ENCODE results near the gene TNIK.
"Not testable (repeated sequence)": the region's sequence is repeated elsewhere in the genome, so short reads cannot be mapped to it uniquely, and the experiment has no call there.

Gene TNIK

GRCh38 chr3:171289291-171289690 lies 170.9 kb downstream of the TNIK start:
- Histone ChIP-seq H3K9me3 (ENCODE audit: low read length) (no peaks in the 10 kb centered on the region), H3K4me1 (ENCODE audit: insufficient read depth, low read length, severe bottlenecking) (no peaks in the 10 kb centered on the region), H3K9ac (ENCODE audit: low read length) (no peak overlapping the region), H3K9me2 (ENCODE audit: low read depth, low read length) (no peaks in the 10 kb centered on the region), H3K4me2 (ENCODE audit: low read length) (no peak overlapping the region), H2AFZ (ENCODE audit: low read length) (no peak overlapping the region), H4K20me1 (ENCODE audit: insufficient read depth, low read length) (no peaks in the 10 kb centered on the region), H3K27me3 (ENCODE audit: insufficient read depth, low read length) (no peaks in the 10 kb centered on the region), H3F3A (ENCODE audit: insufficient read depth, low read length) (no peaks in the 10 kb centered on the region), H3K36me3 (ENCODE audit: insufficient read depth, low read length) (no peaks in the 10 kb centered on the region), H3K79me2 (ENCODE audit: insufficient read depth, low read length) (no peaks in the 10 kb centered on the region), H3K4me3 (ENCODE audit: low read depth, low read length, poor library complexity, severe bottlenecking) (no peak overlapping the region), H3K27ac (ENCODE audit: low read depth, low read length, poor library complexity, severe bottlenecking) (no peak overlapping the region)
- TF ChIP-seq, protein P1, sequence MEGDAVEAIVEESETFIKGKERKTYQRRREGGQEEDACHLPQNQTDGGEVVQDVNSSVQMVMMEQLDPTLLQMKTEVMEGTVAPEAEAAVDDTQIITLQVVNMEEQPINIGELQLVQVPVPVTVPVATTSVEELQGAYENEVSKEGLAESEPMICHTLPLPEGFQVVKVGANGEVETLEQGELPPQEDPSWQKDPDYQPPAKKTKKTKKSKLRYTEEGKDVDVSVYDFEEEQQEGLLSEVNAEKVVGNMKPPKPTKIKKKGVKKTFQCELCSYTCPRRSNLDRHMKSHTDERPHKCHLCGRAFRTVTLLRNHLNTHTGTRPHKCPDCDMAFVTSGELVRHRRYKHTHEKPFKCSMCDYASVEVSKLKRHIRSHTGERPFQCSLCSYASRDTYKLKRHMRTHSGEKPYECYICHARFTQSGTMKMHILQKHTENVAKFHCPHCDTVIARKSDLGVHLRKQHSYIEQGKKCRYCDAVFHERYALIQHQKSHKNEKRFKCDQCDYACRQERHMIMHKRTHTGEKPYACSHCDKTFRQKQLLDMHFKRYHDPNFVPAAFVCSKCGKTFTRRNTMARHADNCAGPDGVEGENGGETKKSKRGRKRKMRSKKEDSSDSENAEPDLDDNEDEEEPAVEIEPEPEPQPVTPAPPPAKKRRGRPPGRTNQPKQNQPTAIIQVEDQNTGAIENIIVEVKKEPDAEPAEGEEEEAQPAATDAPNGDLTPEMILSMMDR (IDR thresholded peaks at IDR 0.05; ENCODE audit: low read length), result no peak
- TF ChIP-seq EZH2 (IDR thresholded peaks at IDR 0.05; ENCODE audit: borderline replicate concordance, low read length), result no peak

DNA sequence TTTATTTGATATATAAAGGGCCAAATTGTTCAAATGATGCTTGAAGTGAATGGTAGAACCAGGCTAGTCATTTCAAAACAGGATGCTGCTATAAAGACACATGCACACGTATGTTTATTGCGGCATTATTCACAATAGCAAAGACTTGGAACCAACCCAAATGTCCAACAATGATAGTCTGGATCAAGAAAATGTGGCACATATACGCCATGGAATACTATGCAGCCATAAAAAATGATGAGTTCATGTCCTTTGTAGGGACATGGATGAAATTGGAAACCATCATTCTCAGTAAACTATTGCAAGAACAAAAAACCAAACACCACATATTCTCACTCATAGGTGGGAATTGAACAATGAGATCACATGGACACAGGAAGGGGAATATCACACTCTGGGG lies 172.4 kb downstream of the TNIK start:
- H3F3A ChIP-seq (ENCODE audit: insufficient read depth, low read length); H2AFZ ChIP-seq (ENCODE audit: low read length); H4K20me1 ChIP-seq (ENCODE audit: insufficient read depth, low read length); H3K4me2 ChIP-seq (ENCODE audit: low read length); H3K36me3 ChIP-seq (ENCODE audit: insufficient read depth, low read length); H3K4me3 ChIP-seq (ENCODE audit: low read depth, low read length, poor library complexity, severe bottlenecking); H3K27me3 ChIP-seq (ENCODE audit: insufficient read depth, low read length); H3K9me3 ChIP-seq (ENCODE audit: low read length); H3K9ac ChIP-seq (ENCODE audit: low read length); H3K9me2 ChIP-seq (ENCODE audit: low read depth, low read length); H3K79me2 ChIP-seq (ENCODE audit: insufficient read depth, low read length); H3K4me1 ChIP-seq (ENCODE audit: insufficient read depth, low read length, severe bottlenecking); H3K27ac ChIP-seq (ENCODE audit: low read depth, low read length, poor library complexity, severe bottlenecking): not testable (repeated sequence)

DNA sequence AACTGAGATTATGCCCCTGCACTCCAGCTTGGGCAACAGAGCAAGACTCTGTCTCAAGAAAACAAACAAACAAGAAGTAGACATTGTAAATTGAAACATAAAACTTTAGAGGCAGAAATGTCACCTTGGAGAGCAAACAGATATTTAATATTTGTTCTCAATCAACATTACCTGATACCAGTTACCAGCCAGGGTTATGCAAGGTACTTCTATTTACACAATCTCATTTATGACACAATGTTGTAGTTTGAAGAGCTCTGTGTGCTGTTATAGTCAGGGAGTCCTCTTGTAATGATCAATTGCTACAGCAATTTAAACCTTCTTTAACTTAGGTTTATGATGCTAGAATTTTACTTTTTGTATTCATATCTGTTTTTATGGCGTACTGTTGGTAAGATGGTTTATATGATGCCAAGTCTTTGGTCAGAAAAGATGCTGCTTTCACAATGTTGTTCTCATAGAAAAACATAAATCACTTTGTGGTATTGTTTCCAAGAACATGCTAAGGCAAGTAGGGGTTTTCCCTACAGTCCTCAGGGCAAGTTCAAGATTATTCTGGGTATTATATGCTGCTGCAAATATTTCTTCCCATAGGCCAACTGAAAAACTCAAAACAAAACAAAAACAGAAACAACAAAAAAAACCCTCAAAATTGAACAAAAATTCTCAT lies 173.5 kb downstream of the TNIK start:
- H3K27me3 ChIP-seq (ENCODE audit: insufficient read depth, low read length), result 0 out of 2 replicates have a peak, but pooled peaks cover 7% of the 10 kb centered on the region
- no peaks in the 10 kb centered on the region for H3K4me1 ChIP-seq (ENCODE audit: insufficient read depth, low read length, severe bottlenecking)
- no peaks in the 10 kb centered on the region for H4K20me1 ChIP-seq (ENCODE audit: insufficient read depth, low read length)
- H2AFZ ChIP-seq (ENCODE audit: low read length), result no peak overlapping the region
- no peak overlapping the region for H3K4me3 ChIP-seq (ENCODE audit: low read depth, low read length, poor library complexity, severe bottlenecking)
- no peak overlapping the region for H3K9ac ChIP-seq (ENCODE audit: low read length)
- no peaks in the 10 kb centered on the region for H3F3A ChIP-seq (ENCODE audit: insufficient read depth, low read length)
- H3K4me2 ChIP-seq (ENCODE audit: low read length), result no peak overlapping the region
- H3K27ac ChIP-seq (ENCODE audit: low read depth, low read length, poor library complexity, severe bottlenecking), result no peak overlapping the region
- TF ChIP-seq, protein P1 (IDR thresholded peaks at IDR 0.05; ENCODE audit: low read length), result no peak
- no peak for TF ChIP-seq EZH2 (IDR thresholded peaks at IDR 0.05; ENCODE audit: borderline replicate concordance, low read length)
- no peaks in the 10 kb centered on the region for H3K9me2 ChIP-seq (ENCODE audit: low read depth, low read length)
- no peaks in the 10 kb centered on the region for H3K79me2 ChIP-seq (ENCODE audit: insufficient read depth, low read length)
- H3K36me3 ChIP-seq (ENCODE audit: insufficient read depth, low read length), result no peaks in the 10 kb centered on the region
- no peaks in the 10 kb centered on the region for H3K9me3 ChIP-seq (ENCODE audit: low read length)

DNA sequence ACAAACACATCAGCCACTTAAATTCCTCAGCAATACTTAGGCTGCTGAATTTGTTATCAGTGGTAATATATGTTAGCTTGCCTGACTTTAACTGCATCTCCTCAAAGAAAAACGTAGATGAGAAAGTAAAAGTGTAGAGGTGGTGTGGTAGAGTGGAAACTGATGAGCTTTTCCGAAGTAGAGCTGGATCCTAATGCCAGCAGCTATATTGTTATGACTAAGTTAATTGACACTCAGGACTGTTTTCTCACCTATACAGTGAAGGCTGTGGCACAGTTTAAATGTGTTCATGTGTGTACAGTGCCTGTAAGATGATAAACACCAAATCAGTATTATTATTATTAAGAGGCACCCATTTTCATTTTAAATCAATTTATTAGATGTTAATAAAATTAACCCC lies 174.9 kb downstream of the TNIK start:
- Histone ChIP-seq H3K9me3 (ENCODE audit: low read length) (no peaks in the 10 kb centered on the region), H2AFZ (ENCODE audit: low read length) (no peak overlapping the region), H3K36me3 (ENCODE audit: insufficient read depth, low read length) (no peaks in the 10 kb centered on the region), H3K27me3 (ENCODE audit: insufficient read depth, low read length) (0 out of 2 replicates have a peak, but pooled peaks cover 7% of the 10 kb centered on the region), H4K20me1 (ENCODE audit: insufficient read depth, low read length) (no peaks in the 10 kb centered on the region), H3F3A (ENCODE audit: insufficient read depth, low read length) (no peaks in the 10 kb centered on the region), H3K9me2 (ENCODE audit: low read depth, low read length) (no peaks in the 10 kb centered on the region), H3K79me2 (ENCODE audit: insufficient read depth, low read length) (no peaks in the 10 kb centered on the region), H3K4me2 (ENCODE audit: low read length) (no peak overlapping the region), H3K9ac (ENCODE audit: low read length) (no peak overlapping the region), H3K4me1 (ENCODE audit: insufficient read depth, low read length, severe bottlenecking) (no peaks in the 10 kb centered on the region), H3K27ac (ENCODE audit: low read depth, low read length, poor library complexity, severe bottlenecking) (no peak overlapping the region), H3K4me3 (ENCODE audit: low read depth, low read length, poor library complexity, severe bottlenecking) (no peak overlapping the region)
- TF ChIP-seq, protein P1 (IDR thresholded peaks at IDR 0.05; ENCODE audit: low read length), result no peak
- no peak for TF ChIP-seq EZH2 (IDR thresholded peaks at IDR 0.05; ENCODE audit: borderline replicate concordance, low read length)

Measured in OCI-LY1 (cell line).